ENCODE measurements around the gene TERT. TPM values are rescaled to one million over a fixed set of nuclear protein-coding genes. Genes with fewer than 3 reads are reported as not detected.
"Not testable (repeated sequence)": the region's sequence is repeated elsewhere in the genome, so short reads cannot be mapped to it uniquely, and the experiment has no call there.

TERT gene
- total RNA-seq, 1 donor from 2014 or later, result 3.5 TPM

DNA sequence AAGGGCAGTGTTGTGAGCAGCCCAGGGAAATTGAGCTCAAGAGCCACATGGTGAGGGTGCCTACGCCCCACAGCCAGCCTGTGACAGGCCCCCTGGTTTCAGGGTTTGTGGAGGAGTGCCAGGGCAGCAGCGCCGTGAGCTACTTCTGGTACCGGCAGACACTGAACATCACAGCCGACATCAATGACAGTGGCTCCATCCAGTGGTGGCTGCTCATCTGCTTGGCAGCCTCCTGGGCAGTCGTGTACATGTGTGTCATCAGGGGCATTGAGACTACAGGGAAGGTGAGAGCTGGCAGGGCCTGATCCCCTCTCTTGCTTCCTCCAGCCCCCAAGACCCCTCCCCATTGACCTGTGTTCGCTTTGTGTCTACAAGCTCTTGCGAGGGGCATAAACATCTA, 59.5 kb downstream of the TERT start:
- no peak for DNase-seq (ENCODE audit: low spot score, unreplicated experiment)
- Mint-ChIP-seq H3K36me3 (ENCODE audit: insufficient read depth) (no peaks in the 10 kb centered on the region), H3K4me3 (ENCODE audit: low read depth) (no peak overlapping the region), H3K27ac (no peak overlapping the region), H3K9me3 (ENCODE audit: low read depth) (peaks cover 6% of the 10 kb centered on the region), H3K4me1 (ENCODE audit: low read depth) (no peaks in the 10 kb centered on the region), H3K27me3 (peaks cover 4% of the 10 kb centered on the region)
- TF ChIP-seq, protein P1, sequence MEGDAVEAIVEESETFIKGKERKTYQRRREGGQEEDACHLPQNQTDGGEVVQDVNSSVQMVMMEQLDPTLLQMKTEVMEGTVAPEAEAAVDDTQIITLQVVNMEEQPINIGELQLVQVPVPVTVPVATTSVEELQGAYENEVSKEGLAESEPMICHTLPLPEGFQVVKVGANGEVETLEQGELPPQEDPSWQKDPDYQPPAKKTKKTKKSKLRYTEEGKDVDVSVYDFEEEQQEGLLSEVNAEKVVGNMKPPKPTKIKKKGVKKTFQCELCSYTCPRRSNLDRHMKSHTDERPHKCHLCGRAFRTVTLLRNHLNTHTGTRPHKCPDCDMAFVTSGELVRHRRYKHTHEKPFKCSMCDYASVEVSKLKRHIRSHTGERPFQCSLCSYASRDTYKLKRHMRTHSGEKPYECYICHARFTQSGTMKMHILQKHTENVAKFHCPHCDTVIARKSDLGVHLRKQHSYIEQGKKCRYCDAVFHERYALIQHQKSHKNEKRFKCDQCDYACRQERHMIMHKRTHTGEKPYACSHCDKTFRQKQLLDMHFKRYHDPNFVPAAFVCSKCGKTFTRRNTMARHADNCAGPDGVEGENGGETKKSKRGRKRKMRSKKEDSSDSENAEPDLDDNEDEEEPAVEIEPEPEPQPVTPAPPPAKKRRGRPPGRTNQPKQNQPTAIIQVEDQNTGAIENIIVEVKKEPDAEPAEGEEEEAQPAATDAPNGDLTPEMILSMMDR (IDR thresholded peaks at IDR 0.05; ENCODE audit: unreplicated experiment), result no peak

DNA sequence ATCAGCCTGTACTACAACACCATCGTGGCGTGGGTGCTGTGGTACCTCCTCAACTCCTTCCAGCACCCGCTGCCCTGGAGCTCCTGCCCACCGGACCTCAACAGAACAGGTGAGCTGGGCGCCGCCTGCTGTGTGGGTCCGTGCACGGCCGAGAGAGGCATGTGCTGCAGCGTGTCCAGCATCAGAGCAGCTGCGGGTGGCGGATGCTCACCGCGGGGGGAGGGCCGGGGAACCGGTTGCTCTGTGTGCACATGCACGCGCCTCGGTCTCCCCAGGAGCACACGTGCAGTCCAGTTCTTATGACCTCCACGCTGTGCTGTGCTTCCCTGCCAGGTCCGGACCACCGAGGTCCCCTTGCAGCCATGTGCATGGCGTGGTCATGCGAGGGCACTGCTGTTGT, 62.1 kb downstream of the TERT start:
- H3K27me3 Mint-ChIP-seq, result peaks cover 8% of the 10 kb centered on the region
- TF ChIP-seq, protein P1 (IDR thresholded peaks at IDR 0.05; ENCODE audit: unreplicated experiment), result no peak
- H3K9me3 Mint-ChIP-seq (ENCODE audit: low read depth), result peaks cover 6% of the 10 kb centered on the region
- H3K36me3 Mint-ChIP-seq (ENCODE audit: insufficient read depth), result no peaks in the 10 kb centered on the region
- H3K4me1 Mint-ChIP-seq (ENCODE audit: low read depth), result peaks cover 4% of the 10 kb centered on the region
- no peak overlapping the region for H3K27ac Mint-ChIP-seq
- DNase-seq (ENCODE audit: low spot score, unreplicated experiment), result no peak
- no peak overlapping the region for H3K4me3 Mint-ChIP-seq (ENCODE audit: low read depth)

DNA sequence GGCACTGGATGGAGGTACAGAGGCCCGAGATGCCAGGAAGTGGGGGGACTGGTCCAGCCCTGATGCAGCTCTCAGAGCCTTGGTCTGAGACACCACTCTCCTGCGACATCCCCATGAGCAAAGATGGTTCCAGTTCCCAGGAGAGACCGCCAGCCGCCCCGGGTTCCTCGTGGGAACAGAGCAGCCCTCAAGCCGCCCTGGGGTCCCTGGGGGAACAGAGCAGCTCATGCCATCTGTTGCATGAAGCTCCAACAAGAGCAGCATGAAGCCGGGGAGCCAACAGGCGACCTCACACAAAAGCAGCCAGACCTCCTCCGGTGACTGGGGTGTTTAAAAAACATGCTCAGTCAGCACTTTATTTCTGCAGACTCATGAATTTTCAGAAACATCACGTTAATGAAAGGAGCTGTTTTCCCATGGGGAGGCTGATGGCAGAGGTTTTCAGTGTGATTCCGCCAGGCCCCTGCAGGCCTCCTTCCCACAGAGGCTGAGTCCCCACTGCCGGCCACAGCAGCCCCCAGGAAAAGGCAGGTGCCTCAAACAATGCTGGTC, 63.4 kb downstream of the TERT start:
- TF ChIP-seq, protein P1 (IDR thresholded peaks at IDR 0.05; ENCODE audit: unreplicated experiment), result no peak
- Mint-ChIP-seq H3K4me3 (ENCODE audit: low read depth) (no peak overlapping the region), H3K4me1 (ENCODE audit: low read depth) (peaks cover 4% of the 10 kb centered on the region), H3K27ac (no peak overlapping the region), H3K36me3 (ENCODE audit: insufficient read depth) (no peaks in the 10 kb centered on the region), H3K27me3 (peaks cover 8% of the 10 kb centered on the region), H3K9me3 (ENCODE audit: low read depth) (peaks cover 6% of the 10 kb centered on the region)
- no peak for DNase-seq (ENCODE audit: low spot score, unreplicated experiment)

DNA sequence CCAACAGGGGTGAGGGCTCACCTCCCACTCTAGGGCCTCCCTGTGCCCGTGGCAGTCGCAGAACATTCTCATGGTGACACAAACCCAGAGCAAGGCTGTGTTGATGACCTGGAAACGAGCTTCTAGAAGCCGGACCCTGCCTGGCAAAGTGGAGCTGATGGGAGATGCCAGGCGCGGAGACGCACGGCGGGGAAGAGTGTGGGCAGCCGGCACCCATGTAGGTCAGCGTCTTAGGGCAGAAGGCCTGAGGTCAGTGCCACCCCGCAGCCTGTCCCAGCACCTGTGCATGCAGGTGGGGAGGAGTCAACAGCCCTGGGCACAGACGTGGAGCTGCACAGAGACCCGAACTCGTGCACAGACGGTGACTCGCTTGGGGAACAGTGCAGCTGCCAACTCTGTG, 64.3 kb downstream of the TERT start:
- no peaks in the 10 kb centered on the region for H3K9me3 Mint-ChIP-seq (ENCODE audit: low read depth)
- no peak overlapping the region for H3K27ac Mint-ChIP-seq
- no peak for DNase-seq (ENCODE audit: low spot score, unreplicated experiment)
- H3K27me3 Mint-ChIP-seq, result peaks cover 4% of the 10 kb centered on the region
- TF ChIP-seq, protein P1 (IDR thresholded peaks at IDR 0.05; ENCODE audit: unreplicated experiment), result no peak
- peaks cover 4% of the 10 kb centered on the region for H3K4me1 Mint-ChIP-seq (ENCODE audit: low read depth)
- no peaks in the 10 kb centered on the region for H3K36me3 Mint-ChIP-seq (ENCODE audit: insufficient read depth)
- no peak overlapping the region for H3K4me3 Mint-ChIP-seq (ENCODE audit: low read depth)

DNA sequence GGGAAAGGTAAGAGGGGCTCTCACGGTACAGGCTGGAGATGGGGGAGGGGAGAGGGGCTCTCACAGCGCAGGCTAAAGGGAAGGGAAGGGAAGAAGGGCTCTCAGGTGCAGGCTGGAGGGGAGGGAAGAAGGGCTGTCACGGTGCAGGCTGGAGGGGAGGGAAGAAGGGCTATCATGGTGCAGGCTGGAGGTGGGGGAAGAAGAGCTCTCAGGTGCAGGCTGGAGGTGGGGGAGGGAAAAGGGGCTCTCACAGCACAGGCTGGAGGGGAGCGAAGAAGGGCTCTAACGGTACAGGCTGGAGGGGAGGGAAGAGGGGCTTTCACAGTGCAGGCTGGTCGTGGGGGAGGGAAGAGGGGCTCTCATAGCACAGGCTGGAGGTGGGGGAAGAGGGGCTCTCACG, 65.0 kb downstream of the TERT start:
- H3K4me1 Mint-ChIP-seq (ENCODE audit: low read depth), result peaks cover 4% of the 10 kb centered on the region

DNA sequence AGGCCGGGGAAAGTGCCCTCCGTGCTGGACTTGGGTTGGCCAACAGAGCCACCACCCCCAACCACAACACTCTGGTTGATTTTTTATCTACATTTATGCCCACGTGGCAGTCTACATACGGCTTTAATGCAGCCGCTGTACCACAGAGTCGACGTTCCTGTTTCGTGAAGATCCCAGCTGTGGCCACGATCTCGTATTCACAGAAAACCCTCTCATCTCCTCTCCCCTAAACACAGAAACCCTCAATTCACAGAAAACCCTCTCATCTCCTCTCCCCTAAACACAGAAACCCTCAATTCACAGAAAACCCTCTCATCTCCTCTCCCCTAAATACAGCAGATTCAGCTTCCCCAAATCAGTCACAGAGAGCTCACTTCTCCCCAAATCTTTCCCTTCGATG, 65.8 kb downstream of the TERT start:
- H3K4me3 Mint-ChIP-seq (ENCODE audit: low read depth); H3K4me1 Mint-ChIP-seq (ENCODE audit: low read depth); H3K27ac Mint-ChIP-seq; H3K9me3 Mint-ChIP-seq (ENCODE audit: low read depth); DNase-seq (ENCODE audit: low spot score, unreplicated experiment); H3K27me3 Mint-ChIP-seq; H3K36me3 Mint-ChIP-seq (ENCODE audit: insufficient read depth): not testable (repeated sequence)

More for the DNA sequence above, 65.0 kb downstream of the TERT start:
- no peak for DNase-seq (ENCODE audit: low spot score, unreplicated experiment)
- no peaks in the 10 kb centered on the region for H3K36me3 Mint-ChIP-seq (ENCODE audit: insufficient read depth)
- H3K27ac Mint-ChIP-seq, result no peak overlapping the region
- TF ChIP-seq, protein P1 (IDR thresholded peaks at IDR 0.05; ENCODE audit: unreplicated experiment), result no peak
- no peak overlapping the region for H3K4me3 Mint-ChIP-seq (ENCODE audit: low read depth)
- no peaks in the 10 kb centered on the region for H3K9me3 Mint-ChIP-seq (ENCODE audit: low read depth)
- peaks cover 4% of the 10 kb centered on the region for H3K27me3 Mint-ChIP-seq
